Calu3 (cell line): ENCODE measurements around the gene CACNA1D. TPM values are rescaled to one million over a fixed set of nuclear protein-coding genes. Genes with fewer than 3 reads are reported as not detected.

ENCODE experiments used
- BruUV-seq: library from RNA; stranded (reverse); fragments of 400-500 nt; replicated peaks from 2 replicates; lab custom pipeline; 2021; lab: Mats Ljungman, UMichigan
- CTCF ChIA-PET: fragments of 300-600 bp; sonication (Branson Sonifier 250); formaldehyde crosslinking; loops from one replicate; lab custom pipeline; 2022; ENCODE audit warnings: antibody characterized with exemption; lab: Charles Lee
- DNase-seq: peaks from one replicate; pipeline ENCODE4 v3.0.0; 2022
- H3K27ac Mint-ChIP-seq: one replicate; pipeline ENCODE4 v1.8.0; 2022; ENCODE audit warnings: mixed read lengths; ENCODE audit not compliant: unreplicated experiment
- H3K27me3 Mint-ChIP-seq: one replicate; pipeline ENCODE4 v1.8.0; 2022; ENCODE audit warnings: mixed read lengths; ENCODE audit not compliant: unreplicated experiment
- H3K36me3 Mint-ChIP-seq: one replicate; pipeline ENCODE4 v1.8.0; 2022; ENCODE audit warnings: mild to moderate bottlenecking, moderate library complexity, mixed read lengths; ENCODE audit not compliant: insufficient read depth, unreplicated experiment
- H3K4me1 Mint-ChIP-seq: one replicate; pipeline ENCODE4 v1.8.0; 2022; ENCODE audit warnings: mild to moderate bottlenecking, low read depth, mixed read lengths; ENCODE audit not compliant: unreplicated experiment
- H3K4me3 Mint-ChIP-seq: one replicate; pipeline ENCODE4 v1.8.0; 2022; ENCODE audit warnings: mild to moderate bottlenecking, low read depth, moderate library complexity, mixed read lengths; ENCODE audit not compliant: unreplicated experiment
- H3K9me3 Mint-ChIP-seq: one replicate; pipeline ENCODE4 v1.8.0; 2022; ENCODE audit warnings: low read depth, mixed read lengths; ENCODE audit not compliant: unreplicated experiment
- intact Hi-C: fragments of 100-400 bp; cut with micrococcal nuclease; formaldehyde crosslinking; loops from one replicate; pipeline ENCODE4 v1.10.0; 2022; ENCODE audit not compliant: unreplicated experiment
- total RNA-seq: library from RNA; stranded (reverse); gene quantifications from 2 replicates; pipeline ENCODE4 v1.2.3, GENCODE V29; 2022
- TF ChIP-seq, protein P1 (sequence below): fragments of 200-600 bp; IDR thresholded peaks from one replicate; pipeline ENCODE4 v1.8.0; 2022; ENCODE audit warnings: antibody characterized with exemption; ENCODE audit not compliant: unreplicated experiment

Gene CACNA1D
- total RNA-seq, 1 experiment from 2014 or later: 48.3 TPM

DNA sequence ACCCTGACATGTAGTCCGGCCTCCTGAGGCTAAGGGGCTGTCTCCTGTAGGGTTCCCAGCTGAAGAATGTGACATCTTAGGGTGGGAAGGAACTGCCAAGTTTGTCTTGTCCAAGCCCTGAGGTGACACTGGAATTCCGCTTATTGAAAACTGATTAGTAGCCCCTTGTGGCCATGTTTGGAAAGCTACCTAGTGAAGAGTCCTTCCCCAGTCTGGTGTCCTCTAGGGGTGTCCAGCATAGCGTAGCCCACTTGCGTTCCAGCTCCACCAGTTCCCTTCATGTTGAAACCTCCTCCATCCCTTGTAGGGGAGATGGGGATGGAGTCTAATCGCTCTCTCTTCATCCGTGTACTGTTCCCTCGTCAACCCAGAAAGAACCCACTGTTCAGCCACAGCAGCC is 272.3 kb downstream of the CACNA1D start:
- no peak overlapping the region for H3K4me3 Mint-ChIP-seq
- no peak for DNase-seq
- H3K27ac Mint-ChIP-seq: no peak overlapping the region
- TF ChIP-seq, protein P1, sequence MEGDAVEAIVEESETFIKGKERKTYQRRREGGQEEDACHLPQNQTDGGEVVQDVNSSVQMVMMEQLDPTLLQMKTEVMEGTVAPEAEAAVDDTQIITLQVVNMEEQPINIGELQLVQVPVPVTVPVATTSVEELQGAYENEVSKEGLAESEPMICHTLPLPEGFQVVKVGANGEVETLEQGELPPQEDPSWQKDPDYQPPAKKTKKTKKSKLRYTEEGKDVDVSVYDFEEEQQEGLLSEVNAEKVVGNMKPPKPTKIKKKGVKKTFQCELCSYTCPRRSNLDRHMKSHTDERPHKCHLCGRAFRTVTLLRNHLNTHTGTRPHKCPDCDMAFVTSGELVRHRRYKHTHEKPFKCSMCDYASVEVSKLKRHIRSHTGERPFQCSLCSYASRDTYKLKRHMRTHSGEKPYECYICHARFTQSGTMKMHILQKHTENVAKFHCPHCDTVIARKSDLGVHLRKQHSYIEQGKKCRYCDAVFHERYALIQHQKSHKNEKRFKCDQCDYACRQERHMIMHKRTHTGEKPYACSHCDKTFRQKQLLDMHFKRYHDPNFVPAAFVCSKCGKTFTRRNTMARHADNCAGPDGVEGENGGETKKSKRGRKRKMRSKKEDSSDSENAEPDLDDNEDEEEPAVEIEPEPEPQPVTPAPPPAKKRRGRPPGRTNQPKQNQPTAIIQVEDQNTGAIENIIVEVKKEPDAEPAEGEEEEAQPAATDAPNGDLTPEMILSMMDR: no peak
- H3K27me3 Mint-ChIP-seq: no peaks in the 10 kb centered on the region
- peaks cover 7% of the 10 kb centered on the region for H3K36me3 Mint-ChIP-seq
- no peaks in the 10 kb centered on the region for H3K4me1 Mint-ChIP-seq
- intact Hi-C loops: no loop called here
- H3K9me3 Mint-ChIP-seq: no peaks in the 10 kb centered on the region
- no TSS peak for BruUV-seq
- CTCF ChIA-PET: no interaction called here

DNA sequence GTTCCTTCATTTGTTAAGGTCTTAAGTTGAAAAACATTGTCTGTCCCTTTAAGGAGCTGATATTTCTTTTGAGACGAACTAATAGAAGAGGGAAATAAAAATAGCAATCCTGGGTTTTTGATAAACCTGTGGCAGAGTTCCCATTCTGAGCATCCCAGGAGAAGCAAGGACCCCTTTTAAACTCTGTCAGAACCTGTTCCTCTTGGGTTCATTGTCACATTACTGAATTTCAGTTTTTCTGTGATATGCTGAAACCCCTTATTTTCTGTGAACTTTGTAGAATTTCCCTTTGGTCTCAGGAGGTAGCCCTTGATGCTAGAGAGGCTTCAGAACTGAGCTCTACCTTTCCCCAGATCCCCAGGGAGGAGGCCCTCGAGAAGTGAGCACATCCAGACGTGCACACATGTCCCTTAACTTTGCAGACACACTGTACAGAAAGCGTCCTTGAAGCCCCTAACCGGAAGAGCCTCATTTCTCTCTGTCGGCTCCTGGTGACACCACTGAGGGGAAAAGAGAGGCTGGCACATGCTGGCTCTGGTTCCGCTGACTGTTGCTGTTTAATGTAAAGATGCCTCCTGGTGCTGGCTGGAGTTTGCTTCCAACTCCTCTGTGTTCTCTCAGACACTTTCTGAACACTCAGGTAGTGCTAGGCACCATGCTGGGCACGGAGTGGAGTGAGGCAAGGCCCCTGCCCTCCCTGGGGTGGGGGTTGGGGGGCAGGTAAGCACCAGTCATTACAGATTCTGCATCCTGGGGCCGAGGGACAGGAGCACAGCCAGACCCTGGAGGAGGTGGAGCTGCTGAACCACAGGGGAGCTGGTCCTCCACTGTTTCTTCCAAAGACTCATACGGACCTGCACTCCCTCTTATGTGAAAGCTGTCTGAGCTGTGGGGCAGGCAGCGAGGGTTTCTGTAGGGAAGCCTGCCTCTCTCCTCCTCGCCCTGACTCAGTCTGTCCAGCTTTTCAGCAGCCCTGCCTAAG is 274.4 kb downstream of the CACNA1D start:
- no peak for DNase-seq
- Mint-ChIP-seq H3K4me3 (no peak overlapping the region), H3K4me1 (no peaks in the 10 kb centered on the region), H3K27me3 (no peaks in the 10 kb centered on the region), H3K36me3 (peaks cover 7% of the 10 kb centered on the region), H3K9me3 (no peaks in the 10 kb centered on the region), H3K27ac (no peak overlapping the region)
- CTCF ChIA-PET: no interaction called here
- intact Hi-C loops: no loop called here
- no TSS peak for BruUV-seq
- TF ChIP-seq, protein P1: no peak

DNA sequence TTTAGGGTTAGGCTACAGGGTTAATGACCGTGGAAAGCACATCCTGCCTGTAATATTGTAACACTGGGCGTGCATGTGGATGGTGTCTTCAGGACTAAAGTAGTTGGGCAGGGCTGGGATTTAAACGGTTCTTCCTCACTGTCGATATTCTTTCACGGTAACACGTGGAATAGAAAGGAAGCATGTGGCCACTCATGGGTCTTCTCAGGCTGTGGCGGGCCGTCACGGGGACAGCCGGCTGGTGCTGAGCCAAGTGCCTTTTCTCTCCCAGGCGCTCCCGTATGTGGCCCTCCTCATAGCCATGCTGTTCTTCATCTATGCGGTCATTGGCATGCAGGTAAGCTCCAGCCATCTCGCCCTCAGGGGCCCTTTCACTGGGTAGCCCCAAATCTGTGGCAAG is 278.2 kb downstream of the CACNA1D start:
- H3K4me1 Mint-ChIP-seq: no peaks in the 10 kb centered on the region

DNA sequence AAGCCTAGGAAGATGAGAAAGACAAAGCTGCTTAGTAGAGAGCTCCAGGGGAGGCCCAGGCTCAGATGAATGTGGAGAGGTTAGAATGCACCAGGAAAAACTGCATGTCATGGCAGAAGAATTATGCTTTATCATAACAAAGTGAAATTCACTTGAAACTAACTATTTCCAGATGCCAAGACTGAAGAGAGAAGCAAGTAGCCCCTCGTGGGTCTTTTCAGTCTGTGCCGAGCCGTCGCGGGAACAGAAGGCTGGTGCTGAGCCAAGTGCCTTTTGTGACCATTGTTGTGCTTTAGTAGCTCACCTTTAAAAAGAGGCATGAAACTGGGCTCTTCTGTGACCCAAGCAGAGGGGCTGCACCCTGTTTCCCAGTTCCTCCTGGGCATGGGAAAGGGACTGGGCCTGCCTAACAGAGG is 278.6 kb downstream of the CACNA1D start:
- H3K27ac Mint-ChIP-seq: no peak overlapping the region
- CTCF ChIA-PET: no interaction called here
- no peak overlapping the region for H3K4me3 Mint-ChIP-seq
- H3K4me1 Mint-ChIP-seq: no peaks in the 10 kb centered on the region
- no peak for DNase-seq
- intact Hi-C loops: no loop called here
- TF ChIP-seq, protein P1: no peak
- BruUV-seq: no TSS peak
- H3K27me3 Mint-ChIP-seq: no peaks in the 10 kb centered on the region
- no peaks in the 10 kb centered on the region for H3K9me3 Mint-ChIP-seq
- peaks cover 7% of the 10 kb centered on the region for H3K36me3 Mint-ChIP-seq

More for the DNA sequence above, 278.2 kb downstream of the CACNA1D start:
- intact Hi-C loops: no loop called here
- CTCF ChIA-PET: no interaction called here
- Mint-ChIP-seq H3K4me3 (no peak overlapping the region), H3K27me3 (no peaks in the 10 kb centered on the region), H3K27ac (no peak overlapping the region), H3K36me3 (peaks cover 7% of the 10 kb centered on the region), H3K9me3 (no peaks in the 10 kb centered on the region)
- TF ChIP-seq, protein P1: no peak
- BruUV-seq: no TSS peak
- DNase-seq: no peak
